ENCODE data around the gene TSC2. TPM values are rescaled to one million over a fixed set of nuclear protein-coding genes. Genes with fewer than 3 reads are reported as not detected.

TSC2 gene
- total RNA-seq, 2 experiments from 2014 or later = 87.9 to 97.4 TPM

DNA sequence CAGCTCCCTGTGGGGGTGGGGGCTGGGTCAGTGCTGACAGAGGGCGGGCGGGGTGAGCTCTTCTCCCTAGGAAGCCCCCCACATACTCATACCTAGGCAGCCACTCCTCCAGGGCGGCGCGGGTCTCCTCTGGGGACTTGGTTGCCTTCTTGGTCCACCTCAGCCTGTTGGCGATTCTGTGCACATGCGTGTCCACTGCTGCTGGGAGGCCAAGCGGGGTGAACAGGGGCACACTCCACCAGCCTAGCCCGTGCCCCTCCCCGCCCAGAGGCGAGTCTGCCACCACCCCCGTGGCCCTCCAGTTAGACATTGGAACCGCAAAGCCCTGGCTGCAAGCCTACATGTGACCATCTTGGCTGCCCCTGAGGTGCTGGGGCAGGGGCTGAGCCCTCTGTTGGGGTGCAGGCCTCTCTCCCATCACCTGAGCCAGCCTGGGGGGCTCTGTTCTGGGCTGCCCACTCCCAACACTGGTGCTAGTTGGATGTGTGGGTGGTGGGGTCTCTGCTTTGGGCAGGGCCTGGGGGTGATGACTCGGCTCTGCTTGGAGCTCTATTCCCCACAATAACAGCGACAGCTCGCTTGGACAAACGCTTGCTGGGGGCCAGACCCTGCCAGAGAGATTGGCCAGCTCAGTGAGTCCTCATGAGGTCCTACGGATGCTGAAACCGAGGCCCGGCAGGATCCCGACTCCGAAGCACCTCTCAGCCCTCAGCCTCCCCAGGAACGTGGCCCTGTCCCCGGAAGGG is 7.6 kb upstream of the TSC2 start:
- H3K27ac Mint-ChIP-seq = no peak overlapping the region
- ATAC-seq (no peak), DNase-seq (no peak)
- H3K4me3 Mint-ChIP-seq = no peak overlapping the region
- ChIA-PET POLR2A (interaction anchor here (0.6 to 1.7 kb wide), 2 partner anchors 115 to 988 kb away, joined by 3 to 5 read pairs; partner anchors contain the start of gene TRAF7), CTCF (interaction anchor here (1.4 kb wide), 1 partner anchor 17 kb away, joined by 4 read pairs; no protein-coding TSS in a partner anchor)
- H3K9me3 Mint-ChIP-seq (ENCODE audit: insufficient read depth) = no peaks in the 10 kb centered on the region
- H3K27me3 Mint-ChIP-seq (ENCODE audit: low read depth) = no peaks in the 10 kb centered on the region
- H3K4me1 Mint-ChIP-seq (ENCODE audit: low read depth) = peaks cover 2% of the 10 kb centered on the region
- no peaks in the 10 kb centered on the region for H3K36me3 Mint-ChIP-seq (ENCODE audit: low read depth)

DNA sequence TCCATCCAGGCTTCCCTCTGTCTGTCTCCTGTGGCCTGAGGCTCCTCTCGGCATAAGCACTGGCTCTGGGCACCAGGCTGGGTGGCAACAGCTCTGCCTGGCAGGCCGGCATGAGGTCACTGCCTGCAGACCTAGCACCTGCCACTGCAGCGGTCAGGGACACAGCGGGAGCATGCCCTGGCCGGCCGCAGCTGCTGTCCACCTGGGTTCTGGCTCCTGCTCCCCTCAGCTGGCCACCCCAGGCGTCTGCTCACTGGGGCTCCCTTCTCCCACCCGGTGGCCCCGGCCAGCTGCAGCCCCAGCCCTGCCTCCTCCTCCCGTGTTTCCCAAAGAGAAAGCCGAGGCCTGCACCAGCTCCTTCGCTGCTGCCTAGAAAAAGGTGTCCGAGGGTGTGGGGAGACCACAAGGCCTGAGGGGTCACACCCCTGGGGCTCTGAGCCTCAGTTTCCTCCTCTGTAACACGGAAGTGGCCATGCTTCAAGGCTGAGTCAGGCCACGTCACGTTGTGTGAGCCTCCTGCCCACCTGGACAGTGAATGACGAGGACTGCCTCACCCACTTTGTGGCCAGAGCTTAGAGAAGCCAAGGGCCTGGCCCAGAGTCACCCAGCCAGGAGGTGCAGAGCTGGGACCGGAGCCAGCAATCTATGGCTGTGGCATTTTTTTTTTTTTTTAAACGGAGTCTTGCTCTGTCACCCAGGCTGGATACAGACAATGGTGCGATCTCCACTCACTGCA is 6.8 kb upstream of the TSC2 start:
- Mint-ChIP-seq H3K4me1 (ENCODE audit: low read depth) (peaks cover 2% of the 10 kb centered on the region), H3K36me3 (ENCODE audit: low read depth) (no peaks in the 10 kb centered on the region), H3K27ac (no peak overlapping the region), H3K27me3 (ENCODE audit: low read depth) (no peaks in the 10 kb centered on the region), H3K4me3 (no peak overlapping the region), H3K9me3 (ENCODE audit: insufficient read depth) (no peaks in the 10 kb centered on the region)
- ChIA-PET CTCF (interaction anchor here (1.4 kb wide), 1 partner anchor 16 kb away, joined by 4 read pairs; no protein-coding TSS in a partner anchor), POLR2A (interaction anchor here (0.5 to 1.7 kb wide), 3 partner anchors 114 to 1235 kb away, joined by 3 to 5 read pairs (median 3); partner anchors contain the start of gene TRAF7)
- ATAC-seq (no peak), DNase-seq (no peak)

- Mint-ChIP-seq H3K4me3 (no peak overlapping the region), H3K4me1 (ENCODE audit: low read depth) (peaks cover 12% of the 10 kb centered on the region), H3K27ac (no peak overlapping the region), H3K36me3 (ENCODE audit: low read depth) (no peaks in the 10 kb centered on the region), H3K9me3 (ENCODE audit: insufficient read depth) (no peaks in the 10 kb centered on the region), H3K27me3 (ENCODE audit: low read depth) (no peaks in the 10 kb centered on the region)
- ATAC-seq (no peak), DNase-seq (no peak)
- ChIA-PET CTCF (no interaction called here), POLR2A (no interaction called here)
Observed at GRCh38 chr16:2042171-2042985, 5.4 kb upstream of the TSC2 start.

DNA sequence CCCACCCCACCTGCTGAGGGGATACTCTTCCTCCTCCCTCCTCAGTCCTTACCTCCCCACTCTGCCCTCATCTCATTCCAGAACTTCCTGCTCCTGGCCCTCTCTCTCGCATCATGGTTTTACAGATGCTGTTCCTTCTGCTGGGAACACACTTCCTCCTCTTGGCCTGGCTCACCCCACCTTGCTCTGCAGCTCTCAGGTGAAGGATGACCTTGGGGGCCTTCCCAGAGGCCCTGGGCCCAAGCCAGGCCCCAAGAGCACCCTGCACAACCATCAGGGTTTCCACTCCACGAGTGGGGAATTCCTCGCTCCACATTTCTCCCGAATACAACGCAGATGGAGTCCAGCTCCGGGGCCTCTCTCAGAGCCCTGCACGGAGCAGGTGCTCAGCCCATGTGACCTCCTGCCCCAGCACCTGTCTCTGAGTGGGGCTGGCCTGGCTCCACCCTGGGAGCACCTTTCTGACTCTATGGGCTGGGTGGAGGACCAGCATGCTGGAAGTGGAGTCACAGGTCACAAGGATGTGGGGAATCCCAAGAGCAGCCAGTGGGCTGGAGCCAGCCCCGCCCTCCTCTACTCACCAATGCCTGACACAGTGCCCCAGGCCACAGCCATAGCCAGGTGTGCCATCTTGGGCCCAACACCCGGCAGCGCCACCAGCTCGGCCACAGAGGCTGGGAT is 4.7 kb upstream of the TSC2 start:
- H3K4me1 Mint-ChIP-seq (ENCODE audit: low read depth) = peaks cover 12% of the 10 kb centered on the region
- H3K27ac Mint-ChIP-seq = no peak overlapping the region
- H3K36me3 Mint-ChIP-seq (ENCODE audit: low read depth) = no peaks in the 10 kb centered on the region
- ChIA-PET CTCF (no interaction called here), POLR2A (no interaction called here)
- no peak for ATAC-seq
- no peak for DNase-seq
- no peaks in the 10 kb centered on the region for H3K27me3 Mint-ChIP-seq (ENCODE audit: low read depth)
- H3K4me3 Mint-ChIP-seq = no peak overlapping the region
- no peaks in the 10 kb centered on the region for H3K9me3 Mint-ChIP-seq (ENCODE audit: insufficient read depth)

GRCh38 chr16:2043667-2044451 is 3.9 kb upstream of the TSC2 start:
- Mint-ChIP-seq H3K27ac (no peak overlapping the region), H3K4me3 (no peak overlapping the region), H3K36me3 (ENCODE audit: low read depth) (no peaks in the 10 kb centered on the region), H3K9me3 (ENCODE audit: insufficient read depth) (no peaks in the 10 kb centered on the region), H3K27me3 (ENCODE audit: low read depth) (no peaks in the 10 kb centered on the region), H3K4me1 (ENCODE audit: low read depth) (peaks cover 18% of the 10 kb centered on the region)
- POLR2A ChIA-PET = interaction anchor here (1.0 kb wide), 1 partner anchor 40 kb away, joined by 3 read pairs; no protein-coding TSS in a partner anchor
- DNase-seq (no peak), ATAC-seq (no peak)
- CTCF ChIA-PET = no interaction called here

- POLR2A ChIA-PET = interaction anchor here (1.0 kb wide), 1 partner anchor 41 kb away, joined by 3 read pairs; no protein-coding TSS in a partner anchor
- DNase-seq (no peak), ATAC-seq (no peak)
- CTCF ChIA-PET = no interaction called here
- Mint-ChIP-seq H3K9me3 (ENCODE audit: insufficient read depth) (no peaks in the 10 kb centered on the region), H3K27me3 (ENCODE audit: low read depth) (no peaks in the 10 kb centered on the region), H3K27ac (no peak overlapping the region), H3K4me3 (no peak overlapping the region), H3K4me1 (ENCODE audit: low read depth) (peaks cover 22% of the 10 kb centered on the region), H3K36me3 (ENCODE audit: low read depth) (no peaks in the 10 kb centered on the region)
Observed at GRCh38 chr16:2044541-2044940, 3.2 kb upstream of the TSC2 start.

- DNase-seq = no peak
- Mint-ChIP-seq H3K27ac (no peak overlapping the region), H3K9me3 (ENCODE audit: insufficient read depth) (no peaks in the 10 kb centered on the region), H3K4me3 (peak overlapping the region; percentile 94), H3K27me3 (ENCODE audit: low read depth) (no peaks in the 10 kb centered on the region), H3K36me3 (ENCODE audit: low read depth) (peaks cover under 1% of the 10 kb centered on the region), H3K4me1 (ENCODE audit: low read depth) (peaks cover 22% of the 10 kb centered on the region)
- ChIA-PET POLR2A (interaction anchor here (1.1 kb wide), 1 partner anchor 109 kb away, joined by 5 read pairs; the partner anchor contains the start of gene TRAF7), CTCF (interaction anchor here (0.8 to 2.3 kb wide), 5 partner anchors 24 to 108 kb away, joined by 3 to 17 read pairs (median 9); no protein-coding TSS in a partner anchor)
- no peak for ATAC-seq
Observed at GRCh38 chr16:2045965-2046892, 1.6 kb upstream of the TSC2 start.

DNA sequence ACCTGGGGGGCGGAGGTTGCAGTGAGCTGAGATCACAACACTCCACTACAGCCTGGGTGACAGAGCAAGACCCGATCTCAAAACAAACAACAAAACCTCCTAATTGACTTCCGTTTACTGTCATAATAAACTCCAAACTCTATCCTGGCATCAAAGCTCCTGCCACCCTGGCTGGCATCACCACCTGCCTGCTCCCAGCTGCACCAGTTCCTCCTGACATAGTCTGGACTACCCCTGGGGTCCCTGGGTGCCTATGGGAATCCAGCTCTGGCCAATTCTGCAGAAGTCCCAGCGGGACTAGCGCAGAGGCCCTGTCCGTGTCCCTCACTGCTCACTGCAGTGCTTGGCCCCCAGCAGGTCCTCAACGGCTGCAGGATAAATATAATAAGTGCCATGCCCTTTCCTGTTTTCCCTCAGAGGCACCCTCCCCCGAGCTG is 874 bp upstream of the TSC2 start:
- Mint-ChIP-seq H3K36me3 (ENCODE audit: low read depth) (peaks cover 3% of the 10 kb centered on the region), H3K4me3 (peak overlapping the region; percentile 94), H3K4me1 (ENCODE audit: low read depth) (peaks cover 22% of the 10 kb centered on the region), H3K27ac (peak overlapping the region; percentile 86), H3K27me3 (ENCODE audit: low read depth) (no peaks in the 10 kb centered on the region), H3K9me3 (ENCODE audit: insufficient read depth) (no peaks in the 10 kb centered on the region)
- POLR2A ChIA-PET = interaction anchor here (0.9 to 1.8 kb wide), 3 partner anchors 39 to 265 kb away, joined by 3 to 5 read pairs (median 5); partner anchors contain the start of genes NUBP2, SPSB3 and TRAF7
- CTCF ChIA-PET = interaction anchor here (0.8 to 2.3 kb wide), 5 partner anchors 25 to 107 kb away, joined by 3 to 17 read pairs (median 9); no protein-coding TSS in a partner anchor
- ATAC-seq = peak; percentile 6
- no peak for DNase-seq

DNA sequence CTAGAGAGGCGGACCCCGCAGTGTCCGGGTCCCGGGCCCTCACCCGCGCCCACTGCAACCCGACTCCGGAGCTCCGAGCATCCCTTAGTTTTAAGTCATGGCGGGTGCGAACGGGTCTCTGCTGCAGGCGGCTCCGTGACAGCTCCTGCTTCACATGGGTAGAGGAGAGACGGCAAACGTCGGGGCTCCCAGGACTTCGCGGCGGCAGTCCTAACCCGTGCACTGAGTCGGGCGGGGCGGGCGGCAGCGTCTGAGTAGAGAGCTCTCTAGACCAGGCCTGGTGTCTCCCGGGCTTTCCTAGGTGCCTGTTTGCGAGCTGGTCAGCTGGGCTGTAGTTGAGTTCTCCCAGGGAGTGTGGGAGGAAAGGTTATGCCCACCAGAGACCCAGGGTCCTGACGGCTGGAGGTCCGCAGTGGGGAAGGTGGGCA is 345 bp downstream of the TSC2 start:
- peak overlapping the region; percentile 94 for H3K4me3 Mint-ChIP-seq
- no peak for ATAC-seq
- peaks cover 22% of the 10 kb centered on the region for H3K4me1 Mint-ChIP-seq (ENCODE audit: low read depth)
- no peaks in the 10 kb centered on the region for H3K9me3 Mint-ChIP-seq (ENCODE audit: insufficient read depth)
- H3K36me3 Mint-ChIP-seq (ENCODE audit: low read depth) = peaks cover 3% of the 10 kb centered on the region
- no peaks in the 10 kb centered on the region for H3K27me3 Mint-ChIP-seq (ENCODE audit: low read depth)
- H3K27ac Mint-ChIP-seq = peak overlapping the region; percentile 75
- CTCF ChIA-PET = interaction anchor here (0.7 to 2.3 kb wide), 6 partner anchors 14 to 203 kb away, joined by 3 to 17 read pairs (median 7); partner anchors contain the start of gene ECI1
- no peak for DNase-seq
- POLR2A ChIA-PET = interaction anchor here (0.6 to 1.8 kb wide), 4 partner anchors 40 to 292 kb away, joined by 3 to 14 read pairs (median 4); partner anchors contain the start of genes GFER and TRAF7
